Type B pancreatic cell (in vitro differentiated cells): Measurements from ENCODE around the gene REC8. TPM values are rescaled to one million over a fixed set of nuclear protein-coding genes. Genes with fewer than 3 reads are reported as not detected.
A peak's percentile ranks its signal among the peaks of the same experiment; 100 is the strongest.

Experiments
- DNase-seq: peaks from one replicate; pipeline ENCODE4 v3.0.0; 2021; ENCODE audit warnings: mixed read lengths; ENCODE audit not compliant: unreplicated experiment; ENCODE audit errors: extremely low spot score
- H3K27ac Mint-ChIP-seq: 2 replicates; pipeline ENCODE4 v1.8.0; 2021; ENCODE audit warnings: mild to moderate bottlenecking, mixed read lengths
- H3K27me3 Mint-ChIP-seq: 2 replicates; pipeline ENCODE4 v1.8.0; 2021; ENCODE audit warnings: mixed read lengths
- H3K36me3 Mint-ChIP-seq: 2 replicates; pipeline ENCODE4 v1.8.0; 2021; ENCODE audit warnings: mixed read lengths
- H3K4me1 Mint-ChIP-seq: one replicate; pipeline ENCODE4 v1.8.0; 2021; ENCODE audit warnings: mixed read lengths; ENCODE audit not compliant: unreplicated experiment
- H3K4me3 Mint-ChIP-seq: 2 replicates; pipeline ENCODE4 v1.8.0; 2021; ENCODE audit warnings: mild to moderate bottlenecking, mixed read lengths
- H3K9me3 Mint-ChIP-seq: 2 replicates; pipeline ENCODE4 v1.8.0; 2021; ENCODE audit warnings: mixed read lengths
- CTCF ChIP-seq: fragments of 200-600 bp; sonication (generic); conservative IDR thresholded peaks from 2 replicates; pipeline ENCODE4 v1.5.0; 2021; ENCODE audit warnings: antibody characterized with exemption, mild to moderate bottlenecking
- total RNA-seq: library from RNA; stranded (reverse); gene quantifications from 2 replicates; pipeline ENCODE4 v1.2.1, GENCODE V29; 2021; ENCODE audit warnings: low replicate concordance

The REC8 gene
- total RNA-seq, 1 donor from 2014 or later: 221 TPM

DNA sequence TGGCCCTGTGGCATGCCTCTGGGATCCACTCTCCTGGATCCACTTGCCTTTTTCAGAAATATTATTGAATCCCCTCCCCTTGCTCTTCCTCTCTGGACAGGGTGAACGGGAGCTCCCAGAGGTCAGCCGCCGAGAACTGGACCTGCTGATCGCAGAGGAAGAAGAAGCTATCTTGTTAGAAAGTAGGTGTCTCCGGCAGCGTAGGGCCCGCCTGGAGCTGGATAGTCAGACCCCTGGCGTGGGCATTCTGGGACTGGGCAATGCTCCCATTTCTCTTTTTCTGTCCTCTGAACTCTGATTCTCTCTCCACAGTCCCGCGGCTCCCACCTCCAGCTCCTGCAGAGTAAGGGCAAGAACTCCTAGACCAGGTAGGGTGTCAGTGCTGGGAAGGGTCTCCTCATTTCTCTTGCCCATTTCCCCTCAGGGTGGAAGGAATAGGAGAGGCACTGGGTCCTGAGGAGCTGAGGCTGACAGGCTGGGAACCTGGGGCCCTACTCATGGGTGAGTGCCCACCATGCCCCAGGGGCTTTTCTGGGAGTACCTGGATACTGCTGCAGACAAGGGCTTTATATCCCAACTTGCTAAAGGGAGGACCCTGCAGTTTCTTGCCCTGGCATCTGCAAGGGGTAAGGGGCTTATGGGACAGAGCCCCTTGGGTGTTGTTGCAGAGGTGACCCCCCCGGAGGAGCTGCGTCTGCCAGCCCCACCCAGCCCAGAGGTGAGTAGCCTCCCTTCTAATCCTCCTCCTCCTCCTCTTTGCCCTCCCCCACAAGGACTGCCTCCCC, 5.4 kb downstream of the REC8 start:
- no peaks in the 10 kb centered on the region for H3K27me3 Mint-ChIP-seq
- H3K4me1 Mint-ChIP-seq: peaks cover 21% of the 10 kb centered on the region
- H3K4me3 Mint-ChIP-seq: no peak overlapping the region
- TF ChIP-seq CTCF: no peak
- no peak overlapping the region for H3K27ac Mint-ChIP-seq
- peaks cover 10% of the 10 kb centered on the region for H3K36me3 Mint-ChIP-seq
- no peak for DNase-seq
- H3K9me3 Mint-ChIP-seq: no peaks in the 10 kb centered on the region

GRCh38 chr14:24177891-24178290, 6.0 kb downstream of the REC8 start:
- Mint-ChIP-seq H3K9me3 (no peaks in the 10 kb centered on the region), H3K27ac (no peak overlapping the region), H3K36me3 (peaks cover 10% of the 10 kb centered on the region), H3K27me3 (no peaks in the 10 kb centered on the region), H3K4me3 (no peak overlapping the region), H3K4me1 (peaks cover 20% of the 10 kb centered on the region)
- DNase-seq: no peak
- no peak for TF ChIP-seq CTCF

DNA sequence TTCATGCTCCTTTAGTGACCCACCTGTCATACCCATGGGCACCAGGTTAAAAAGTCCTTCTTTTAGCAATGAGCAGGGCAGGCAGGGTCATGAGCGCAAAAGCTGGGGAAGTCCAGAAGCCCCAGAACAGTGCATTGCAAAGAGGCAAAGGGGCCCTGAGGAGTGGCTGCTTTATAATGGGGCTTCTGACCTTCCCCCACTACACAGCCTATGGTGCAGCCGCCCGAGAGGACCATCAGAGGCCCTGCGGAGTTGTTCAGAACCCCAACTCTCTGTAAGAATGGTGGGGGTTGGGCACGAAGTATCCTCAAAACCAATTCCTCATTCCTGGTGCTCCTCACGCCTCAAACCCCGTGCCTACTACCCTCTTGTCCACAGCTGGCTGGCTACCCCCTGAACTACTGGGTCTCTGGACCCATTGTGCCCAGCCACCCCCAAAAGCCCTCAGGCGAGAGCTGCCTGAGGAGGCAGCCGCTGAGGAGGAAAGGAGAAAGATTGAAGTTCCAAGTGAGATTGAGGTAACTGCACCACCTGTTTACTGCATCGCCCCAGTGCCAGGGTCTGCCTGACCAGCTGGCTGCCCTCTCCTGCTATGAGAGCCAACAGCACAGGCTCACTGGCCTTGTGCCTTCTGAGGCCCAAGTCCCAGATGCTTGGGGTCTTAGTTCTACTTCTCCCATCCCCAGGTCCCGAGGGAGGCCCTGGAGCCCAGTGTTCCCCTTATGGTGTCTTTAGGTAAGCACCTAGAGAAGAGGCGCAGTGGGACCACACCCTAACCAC, 6.7 kb downstream of the REC8 start:
- Mint-ChIP-seq H3K4me1 (peaks cover 13% of the 10 kb centered on the region), H3K36me3 (peaks cover 10% of the 10 kb centered on the region), H3K27me3 (no peaks in the 10 kb centered on the region), H3K27ac (peak overlapping the region; percentile 46), H3K9me3 (no peaks in the 10 kb centered on the region), H3K4me3 (no peak overlapping the region)
- no peak for TF ChIP-seq CTCF
- no peak for DNase-seq

GRCh38 chr14:24179294-24179960, 7.5 kb downstream of the REC8 start:
- Mint-ChIP-seq H3K27me3 (no peaks in the 10 kb centered on the region), H3K9me3 (no peaks in the 10 kb centered on the region), H3K36me3 (peaks cover 10% of the 10 kb centered on the region), H3K4me3 (peak overlapping the region; percentile 35), H3K27ac (peak overlapping the region; percentile 87), H3K4me1 (peaks cover 13% of the 10 kb centered on the region)
- no peak for DNase-seq
- no peak for TF ChIP-seq CTCF

- no peak for TF ChIP-seq CTCF
- H3K27me3 Mint-ChIP-seq: no peaks in the 10 kb centered on the region
- H3K4me3 Mint-ChIP-seq: peak overlapping the region; percentile 35
- peaks cover 9% of the 10 kb centered on the region for H3K4me1 Mint-ChIP-seq
- H3K27ac Mint-ChIP-seq: peak overlapping the region; percentile 87
- DNase-seq: no peak
- H3K9me3 Mint-ChIP-seq: no peaks in the 10 kb centered on the region
- peaks cover 4% of the 10 kb centered on the region for H3K36me3 Mint-ChIP-seq
These were observed 8.3 kb downstream of the REC8 start for GRCh38 chr14:24179961-24180796.
